GM18507 (cell line): ENCODE data around the gene TMEM121.
"Not testable (repeated sequence)": the region's sequence is repeated elsewhere in the genome, so short reads cannot be mapped to it uniquely, and the experiment has no call there.

ENCODE experiments used
- DNase-seq: peaks from one replicate; pipeline ENCODE4 v3.0.0; 2011; ENCODE audit warnings: low read depth; ENCODE audit not compliant: insufficient read length; ENCODE audit errors: extremely low spot score
- FAIRE-seq: peaks from 2 replicates; lab custom pipeline; 2011; peaks lifted over from hg19 to GRCh38; lab: Jason Lieb, UNC

The TMEM121 gene

DNA sequence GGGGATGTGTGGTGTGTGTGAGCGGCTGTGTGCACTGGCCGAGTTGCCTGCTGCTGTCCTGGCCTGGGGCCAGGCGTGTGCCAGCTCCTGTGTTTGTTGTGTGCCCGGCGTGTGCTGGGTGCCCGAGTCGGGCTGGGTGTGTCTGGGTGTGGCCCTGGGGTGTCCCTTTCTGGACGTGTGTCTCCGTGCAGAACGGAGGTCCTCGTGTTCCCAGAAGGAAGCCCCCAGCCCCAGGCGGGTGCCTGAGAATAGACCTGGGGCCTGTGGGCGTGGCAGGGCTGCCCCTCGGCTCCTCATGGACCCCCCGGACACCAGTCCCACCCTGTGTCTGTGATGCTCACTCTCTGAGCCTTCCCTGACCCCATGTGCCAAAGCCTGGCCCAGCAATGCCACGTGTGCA, 38.2 kb downstream of the TMEM121 start:
- not testable (repeated sequence) for DNase-seq, FAIRE-seq

DNA sequence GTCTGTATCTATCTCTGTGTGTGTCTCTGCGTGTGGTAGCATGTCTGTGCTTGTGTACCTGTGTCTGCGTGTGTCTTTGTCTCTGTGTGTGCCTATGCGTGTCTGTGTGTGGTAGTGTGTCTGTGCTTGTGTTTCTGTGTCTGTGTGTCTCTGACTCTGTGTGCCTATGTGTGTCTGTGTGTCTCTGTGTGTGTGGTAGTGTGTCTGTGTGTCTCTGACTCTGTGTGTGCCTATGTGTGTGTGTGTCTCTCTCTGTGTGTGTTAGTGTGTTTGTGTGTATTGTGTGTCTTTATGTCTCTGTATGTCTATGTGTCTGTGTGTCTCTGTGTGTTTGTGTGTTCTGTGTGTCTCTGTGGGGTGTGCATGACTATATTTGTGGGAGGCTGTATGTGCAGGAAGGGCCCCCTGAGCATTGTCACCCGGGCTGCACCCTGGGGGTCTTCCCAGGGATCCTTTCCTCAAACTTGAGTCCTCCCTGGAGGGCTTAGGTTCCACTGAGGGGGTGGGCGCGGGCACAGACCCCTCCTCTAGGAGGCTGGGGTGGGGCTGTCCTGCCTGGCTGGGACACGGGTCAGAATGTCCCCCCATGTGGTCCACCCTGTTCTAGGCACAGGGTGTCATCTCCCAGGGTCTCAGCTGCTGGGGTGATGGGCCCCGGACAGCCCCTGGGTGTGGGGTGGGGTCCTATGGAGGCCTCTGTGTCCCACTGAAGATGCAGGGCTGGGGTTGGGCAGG, 39.0 kb downstream of the TMEM121 start:
- FAIRE-seq, result peak; percentile 46

DNA sequence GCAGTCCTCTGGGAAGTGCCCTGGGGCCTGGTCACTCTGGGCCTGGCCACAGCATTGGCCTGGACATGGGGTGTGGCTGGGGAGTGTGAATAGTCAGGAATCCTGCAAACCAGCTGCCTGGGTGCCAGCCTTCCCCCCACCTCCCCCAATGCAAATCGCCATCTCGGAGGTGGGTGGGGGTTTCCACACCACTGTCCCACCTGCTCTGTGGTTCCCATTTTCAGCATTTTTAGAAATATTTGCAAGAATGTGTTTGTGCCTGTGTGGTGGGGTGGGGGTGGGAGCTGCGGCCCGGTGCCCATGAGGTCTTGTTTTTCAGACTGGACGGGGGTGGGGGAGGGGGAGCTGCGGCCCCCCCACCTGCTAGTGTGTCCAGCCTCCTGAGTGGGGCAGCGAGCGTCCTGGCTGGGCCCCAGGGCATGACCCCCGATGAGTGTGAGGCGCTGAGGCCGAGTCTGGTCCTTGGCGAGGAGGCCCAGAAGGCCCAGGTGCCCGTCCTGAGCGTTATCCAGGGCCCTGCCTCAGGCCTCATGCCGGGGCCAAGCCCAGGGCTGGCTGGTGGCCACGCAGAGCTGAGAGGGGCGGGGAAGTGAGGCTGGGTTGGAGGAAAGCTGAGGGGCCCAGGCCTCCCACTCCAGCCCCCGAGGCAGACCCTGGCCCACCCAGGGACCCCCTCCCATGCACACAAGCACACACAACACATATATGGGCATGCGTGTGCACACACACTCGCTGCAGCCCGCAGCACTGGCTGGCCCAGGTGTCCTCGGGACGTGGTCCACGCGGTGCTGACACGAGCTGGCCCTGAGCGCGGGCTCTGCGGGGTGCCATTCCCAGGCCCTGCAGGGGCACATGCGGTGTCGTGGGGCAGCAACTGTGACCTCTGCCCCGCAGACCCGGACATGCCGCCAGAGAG, 40.1 kb downstream of the TMEM121 start:
- DNase-seq, result not testable (repeated sequence)
- peak; percentile 100 for FAIRE-seq

More for the DNA sequence above, 39.0 kb downstream of the TMEM121 start:
- not testable (repeated sequence) for DNase-seq

DNA sequence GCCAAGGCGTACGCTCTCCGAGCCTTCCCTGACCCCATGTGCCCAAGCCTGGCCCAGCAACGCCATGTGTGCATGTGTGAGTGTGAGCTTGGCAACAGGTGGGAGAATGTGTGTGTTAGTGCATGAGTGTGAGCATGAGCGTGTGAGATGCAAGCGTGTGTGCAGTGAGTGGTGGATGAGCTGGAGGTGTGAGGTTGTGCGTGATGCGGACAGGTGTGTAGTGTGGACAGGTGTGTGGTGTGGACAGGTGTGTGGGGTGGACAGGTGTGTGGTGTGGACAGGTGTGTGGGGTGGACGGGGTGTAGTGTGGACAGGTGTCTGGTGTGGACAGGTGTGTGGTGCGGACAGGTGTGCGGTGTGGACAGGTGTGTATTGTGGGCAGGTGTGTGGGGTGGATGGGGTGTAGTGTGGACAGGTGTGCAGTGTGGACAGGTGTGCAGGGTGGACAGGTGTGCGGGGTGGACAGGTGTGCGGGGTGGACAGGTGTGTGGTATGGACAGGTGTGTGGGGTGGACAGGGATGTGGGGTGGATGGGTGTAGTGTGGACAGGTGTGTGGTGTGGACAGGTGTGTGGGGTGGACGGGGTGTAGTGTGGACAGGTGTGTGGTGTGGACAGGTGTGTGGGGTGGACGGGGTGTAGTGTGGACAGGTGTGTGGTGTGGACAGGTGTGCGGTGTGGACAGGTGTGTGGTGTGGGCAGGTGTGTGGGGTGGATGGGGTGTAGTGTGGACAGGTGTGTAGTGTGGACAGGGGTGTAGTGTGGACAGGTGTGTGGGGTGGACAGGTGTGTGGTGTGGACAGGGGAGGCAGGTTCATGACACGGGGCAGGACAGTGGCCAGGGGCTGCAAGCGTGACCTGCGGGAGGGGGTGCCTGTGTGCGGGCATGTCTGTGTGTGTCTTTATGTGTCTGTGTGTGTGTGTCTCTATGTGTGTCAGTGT, 41.1 kb downstream of the TMEM121 start:
- DNase-seq, FAIRE-seq: not testable (repeated sequence)

DNA sequence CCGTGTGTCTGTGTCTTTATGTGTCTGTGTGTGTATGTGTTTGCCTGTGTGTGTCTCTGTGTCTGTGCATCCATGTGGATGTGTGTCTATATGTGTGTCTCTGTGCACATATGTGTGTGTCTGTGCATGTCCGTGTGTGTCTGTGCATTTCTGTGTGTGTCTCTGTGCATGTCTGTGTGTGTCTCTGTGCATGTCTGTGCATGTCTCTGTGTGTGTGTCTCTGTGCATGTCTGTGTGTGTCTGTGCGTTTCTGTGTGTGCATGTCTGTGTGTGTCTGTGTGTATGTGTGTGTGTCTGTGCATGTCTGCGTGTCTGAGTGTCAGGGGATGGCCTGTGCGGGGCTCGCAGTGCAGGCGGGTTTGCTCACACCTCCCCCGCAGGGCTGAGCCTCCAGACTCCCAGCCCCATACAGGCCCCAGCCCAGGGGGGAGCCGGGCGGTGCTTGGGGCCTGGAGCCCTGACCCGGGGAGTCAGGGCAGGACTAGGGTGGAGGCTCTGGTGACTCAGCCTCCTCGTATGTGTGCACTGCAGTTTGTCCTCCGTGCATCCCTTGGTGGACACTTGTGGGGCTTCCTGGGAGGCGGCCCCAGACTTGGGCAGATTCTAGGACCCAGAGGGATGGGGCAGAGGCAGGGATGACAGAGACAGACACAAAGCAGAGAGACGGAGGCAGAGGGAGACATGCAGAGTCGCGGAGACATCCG, 41.9 kb downstream of the TMEM121 start:
- not testable (repeated sequence) for DNase-seq
- peak; percentile 53 for FAIRE-seq

DNA sequence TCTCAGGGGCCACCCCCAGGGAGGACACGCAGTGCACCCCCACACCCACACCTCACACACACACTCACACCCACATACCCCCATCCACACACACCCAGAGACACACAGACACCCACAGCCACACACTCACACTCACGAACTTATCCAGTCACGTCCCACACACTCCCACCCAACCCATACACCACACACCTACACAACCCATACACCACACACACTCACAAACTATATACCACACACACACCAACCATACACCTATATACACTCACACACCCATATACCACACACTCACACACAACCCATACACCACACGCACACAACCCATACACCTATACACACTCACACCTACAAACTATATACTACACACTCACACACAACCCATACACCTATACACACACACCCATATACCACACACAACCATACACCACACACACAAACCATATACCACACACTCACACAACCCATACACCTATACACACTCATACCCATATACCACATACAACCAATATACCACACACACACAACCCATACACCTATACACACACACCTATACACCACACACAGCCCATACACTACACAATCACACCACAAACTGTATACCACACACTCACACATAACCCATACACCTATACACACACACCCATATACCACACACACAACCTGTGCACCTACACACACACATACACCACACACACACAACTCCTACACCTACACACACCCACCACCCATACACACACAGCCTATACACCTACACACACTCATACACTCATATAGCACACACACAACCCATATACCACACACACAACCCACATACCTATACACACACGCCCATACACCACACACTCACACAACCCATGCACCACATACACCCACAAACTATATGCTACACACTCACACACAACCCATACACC, 42.7 kb downstream of the TMEM121 start:
- DNase-seq (no peak), FAIRE-seq (peak; percentile 64)

DNA sequence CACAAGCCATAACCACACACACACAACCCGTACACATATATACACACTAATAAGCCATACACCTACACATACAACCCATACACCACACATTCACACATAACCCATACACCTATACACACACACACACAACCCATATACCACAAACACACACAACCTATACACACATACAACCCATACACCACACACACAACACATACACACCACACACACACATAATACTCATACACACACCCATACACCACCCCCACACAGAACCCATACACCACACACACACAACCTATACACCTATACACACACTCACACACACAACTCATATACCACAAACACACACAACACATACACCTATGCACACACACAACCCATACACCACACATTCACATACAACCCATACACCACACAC, 44.1 kb downstream of the TMEM121 start:
- no peak for FAIRE-seq
- DNase-seq, result no peak

DNA sequence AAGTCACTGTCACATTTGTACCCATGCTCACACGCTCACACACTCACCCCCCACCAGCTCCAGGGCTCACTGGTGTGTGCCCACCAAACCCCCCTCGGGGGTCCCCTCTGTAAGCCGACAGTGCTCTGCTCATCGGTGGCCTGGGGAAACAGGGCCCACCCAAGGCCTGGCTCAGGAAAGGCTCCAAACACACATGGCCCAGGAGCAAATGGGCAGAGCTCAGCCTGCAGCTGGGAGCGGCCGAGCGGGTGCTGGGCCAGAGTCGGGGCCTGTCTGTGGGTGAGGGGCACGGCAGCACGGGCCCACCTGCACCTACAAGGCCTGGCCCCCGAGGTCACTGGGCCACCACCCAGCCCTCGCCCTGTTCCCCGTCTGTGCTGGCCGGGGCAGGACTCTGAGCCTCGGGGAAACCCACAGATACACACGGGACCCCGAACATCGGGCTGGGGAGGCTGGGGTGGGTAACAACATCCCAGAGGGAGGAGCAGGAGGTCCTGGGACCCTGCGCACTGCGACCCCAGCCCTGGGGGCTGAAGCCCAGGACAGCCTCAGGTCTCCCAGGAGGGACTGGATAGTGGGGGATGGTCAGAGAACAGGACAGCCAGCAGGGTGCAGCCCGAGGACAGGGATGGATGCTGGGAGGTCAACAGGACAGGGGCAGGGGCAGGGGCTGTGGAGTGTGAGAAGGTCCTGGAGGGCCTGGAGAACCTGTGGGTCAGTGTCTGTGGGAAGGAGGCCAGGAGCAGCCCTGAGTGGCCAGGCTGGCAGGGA, 45.0 kb downstream of the TMEM121 start:
- FAIRE-seq, DNase-seq: not testable (repeated sequence)

DNA sequence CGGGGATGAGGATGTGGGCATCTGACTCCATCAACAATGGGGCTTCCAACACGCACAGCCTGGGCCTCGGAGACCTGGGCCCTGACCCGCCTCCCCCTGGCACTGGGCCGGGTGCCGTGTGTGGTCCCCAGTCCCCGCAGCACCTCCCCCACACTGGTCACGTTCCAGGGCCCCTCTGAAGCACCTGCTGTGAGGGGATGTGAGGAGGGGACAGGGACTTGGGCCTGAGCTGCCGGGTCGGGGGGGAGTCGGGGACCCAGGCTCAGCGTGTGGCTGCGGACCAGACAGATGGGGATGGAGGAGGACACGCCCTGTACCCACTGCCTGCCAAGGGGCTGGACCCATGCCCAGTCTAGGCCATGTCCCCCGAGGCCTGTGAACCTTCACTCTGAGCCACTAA, 45.7 kb downstream of the TMEM121 start:
- FAIRE-seq, DNase-seq: not testable (repeated sequence)

DNA sequence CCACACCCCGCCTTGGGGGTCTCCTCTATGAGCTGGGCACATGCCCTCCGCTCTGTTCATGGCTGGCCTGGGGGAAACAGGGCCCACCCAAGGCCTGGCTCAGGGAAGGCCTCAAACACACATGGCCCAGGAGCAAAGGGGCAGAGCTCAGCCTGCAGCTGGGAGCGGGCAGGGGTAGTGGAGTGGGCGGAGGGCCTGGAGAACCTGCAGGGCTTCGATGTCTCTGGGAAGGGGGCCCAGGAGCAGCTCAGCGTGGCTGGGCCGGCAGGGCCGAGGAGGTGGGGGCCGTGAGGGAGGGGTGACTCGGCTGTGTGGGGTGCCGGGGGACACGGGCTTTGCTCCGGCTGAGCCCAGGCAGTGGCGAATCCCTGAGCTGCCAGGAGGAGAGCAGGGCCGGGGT, 47.5 kb downstream of the TMEM121 start:
- not testable (repeated sequence) for FAIRE-seq, DNase-seq

DNA sequence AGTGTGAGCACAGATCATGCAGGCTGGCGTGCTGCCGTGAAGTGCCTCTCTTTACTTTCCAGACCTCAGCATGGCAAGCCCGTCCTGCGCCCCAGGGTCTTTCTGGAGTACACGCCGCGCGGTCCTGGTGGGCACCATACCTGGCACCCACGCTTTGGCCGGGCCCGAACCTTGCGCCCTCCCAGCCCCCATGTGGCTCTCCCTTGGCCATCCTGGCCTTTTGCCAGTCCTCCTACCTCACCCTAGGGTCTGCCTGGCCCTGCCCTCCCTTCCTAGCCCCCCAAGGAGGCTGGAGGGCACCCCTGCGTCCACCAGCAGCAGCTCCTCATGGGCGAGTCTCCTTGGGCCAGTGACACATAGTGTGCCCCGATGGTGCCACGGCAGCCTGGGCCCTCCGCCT, 48.0 kb downstream of the TMEM121 start:
- not testable (repeated sequence) for FAIRE-seq, DNase-seq

DNA sequence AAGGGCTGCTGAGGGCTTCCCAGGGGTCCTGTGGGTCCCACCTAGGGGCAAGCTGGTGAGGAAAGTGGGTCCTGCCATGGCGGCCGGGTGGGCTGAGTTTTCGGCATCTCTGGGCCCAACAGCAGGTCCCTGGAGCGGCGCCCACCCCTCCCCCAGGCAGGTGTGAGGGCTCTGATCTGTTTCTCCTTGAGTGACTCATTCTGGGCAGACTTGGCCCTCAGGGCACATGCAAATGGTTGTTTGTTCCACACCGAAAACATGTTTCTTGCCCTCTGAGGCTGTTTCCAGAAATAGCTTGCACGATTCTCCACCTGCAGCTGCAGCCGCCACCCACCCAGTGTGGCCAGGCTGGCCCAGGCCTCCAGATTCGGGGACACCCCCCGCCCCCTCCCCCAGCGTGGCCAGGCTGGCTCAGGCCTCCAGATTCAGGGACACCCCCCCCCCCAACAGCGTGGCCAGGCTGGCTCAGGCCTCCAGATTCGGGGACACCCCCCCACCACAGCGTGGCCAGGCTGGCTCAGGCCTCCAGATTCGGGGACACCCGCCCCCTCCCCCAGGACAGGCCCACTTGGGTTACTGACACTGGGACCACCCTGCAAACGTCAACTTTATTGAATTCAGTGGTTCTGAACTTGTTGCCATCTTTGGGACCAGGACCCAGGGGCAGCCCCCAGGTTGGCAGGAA, 48.8 kb downstream of the TMEM121 start:
- peak; percentile 100 for FAIRE-seq
- DNase-seq, result not testable (repeated sequence)

DNA sequence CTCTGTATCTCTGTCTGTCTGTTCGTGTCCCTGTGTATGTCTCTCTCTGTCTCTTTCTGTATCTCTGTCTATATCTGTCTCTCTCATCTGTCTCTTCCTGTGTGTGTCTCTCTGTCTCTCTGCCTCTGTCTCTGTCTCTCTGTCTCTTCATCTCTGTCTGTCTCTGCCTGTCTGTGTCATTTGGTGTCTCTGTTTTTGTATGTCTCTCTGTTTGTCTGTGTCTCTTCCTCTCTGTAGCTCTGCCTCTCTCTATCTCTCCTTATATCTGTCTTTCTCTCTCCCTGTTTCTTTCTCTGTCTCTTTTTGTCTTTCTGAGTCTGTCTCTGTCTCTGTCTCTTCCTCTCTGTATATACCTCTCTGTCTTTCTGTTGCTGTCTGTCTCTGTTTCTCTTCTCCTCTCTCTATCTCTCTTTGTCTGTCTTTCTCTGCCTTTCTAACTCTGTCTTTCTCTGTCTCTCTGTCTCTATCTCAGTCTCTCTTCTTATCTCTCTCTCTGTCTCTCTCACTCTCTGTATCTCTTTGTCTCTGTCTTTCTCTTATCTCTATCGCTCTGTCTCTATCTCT, 50.2 kb downstream of the TMEM121 start:
- FAIRE-seq (no peak), DNase-seq (no peak)

DNA sequence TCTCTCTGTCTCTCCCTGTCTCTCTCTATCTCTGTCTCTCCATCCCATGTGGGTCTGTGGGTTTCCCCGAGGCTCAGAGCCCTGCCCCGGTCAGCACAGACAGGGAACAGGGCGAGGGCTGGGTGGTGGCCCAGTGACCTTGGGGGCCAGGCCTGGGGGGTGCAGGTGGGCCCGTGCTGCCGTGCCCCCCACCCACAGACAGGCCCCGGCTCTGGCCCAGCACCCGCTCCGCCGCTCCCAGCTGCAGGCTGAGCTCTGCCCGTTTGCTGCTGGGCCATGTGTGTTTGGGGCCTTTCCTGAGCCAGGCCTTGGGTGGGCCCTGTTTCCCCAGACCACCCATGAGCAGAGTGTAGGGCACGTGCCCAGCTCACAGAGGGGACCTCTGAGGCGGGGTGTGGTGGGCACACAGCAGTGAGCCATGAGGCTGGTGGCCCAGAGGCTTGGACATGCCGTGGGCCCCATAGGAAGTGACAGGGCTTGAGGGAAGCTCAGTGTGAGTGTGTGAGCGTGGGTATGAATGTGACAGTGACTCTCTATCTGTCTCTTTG, 51.0 kb downstream of the TMEM121 start:
- FAIRE-seq (no peak), DNase-seq (no peak)

DNA sequence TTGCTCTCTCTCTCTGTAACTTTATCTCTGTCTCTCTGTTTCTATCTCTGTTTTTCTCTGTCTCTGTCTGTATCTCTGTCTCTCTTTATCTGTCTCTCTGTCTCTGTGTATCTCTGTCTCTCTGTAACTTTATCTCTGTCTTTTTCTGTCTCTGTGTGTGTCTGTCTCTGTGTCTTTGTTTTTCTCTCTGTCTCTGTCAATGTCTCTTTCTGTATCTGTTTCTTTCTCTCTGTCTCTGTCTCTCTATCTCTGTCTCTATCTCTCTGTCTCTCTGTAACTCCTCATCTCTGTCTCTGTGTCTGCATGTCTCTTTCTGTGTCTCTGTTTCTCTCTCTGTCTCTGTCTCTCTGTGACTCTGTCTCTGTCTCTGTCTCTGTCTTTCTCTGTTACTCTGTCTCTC, 51.7 kb downstream of the TMEM121 start:
- FAIRE-seq (peak; percentile 66), DNase-seq (no peak)

DNA sequence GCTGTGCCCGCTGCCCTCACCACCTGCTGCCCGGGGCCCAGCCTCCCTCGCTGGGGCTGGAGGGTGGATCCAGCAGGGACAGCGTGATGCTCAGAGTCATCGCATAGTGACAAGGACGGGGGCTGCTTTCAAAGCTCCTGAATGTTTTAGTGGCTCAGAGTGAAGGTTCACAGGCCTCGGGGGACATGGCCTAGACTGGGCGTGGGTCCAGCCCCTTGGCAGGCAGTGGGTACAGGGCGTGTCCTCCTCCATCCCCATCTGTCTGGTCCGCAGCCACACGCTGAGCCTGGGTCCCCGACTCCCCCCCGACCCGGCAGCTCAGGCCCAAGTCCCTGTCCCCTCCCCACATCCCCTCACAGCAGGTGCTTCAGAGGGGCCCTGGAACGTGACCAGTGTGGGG, 52.8 kb downstream of the TMEM121 start:
- not testable (repeated sequence) for DNase-seq, FAIRE-seq
